SU-DHL-6 (cell line): Measurements from ENCODE around the gene CEP63.

Source experiments
- H2AFZ ChIP-seq: fragments of 200-600 bp; sonication (generic); 2 replicates; pipeline ENCODE4 v1.6.1; 2014; ENCODE audit warnings: low read depth, mild to moderate bottlenecking, moderate library complexity, mixed read lengths, antibody characterized with exemption, low read length; ENCODE audit not compliant: severe bottlenecking
- H3F3A ChIP-seq: fragments of 200-600 bp; shearing (Covaris generic); 2 replicates; pipeline ENCODE4 v1.6.0; 2016; ENCODE audit warnings: antibody characterized with exemption, mild to moderate bottlenecking; ENCODE audit not compliant: insufficient read depth
- H3K27ac ChIP-seq: fragments of 200-600 bp; sonication (generic); 2 replicates; pipeline ENCODE4 v1.5.1; 2016; ENCODE audit warnings: low read depth, mild to moderate bottlenecking, low read length, moderate library complexity, mixed read lengths
- H3K27me3 ChIP-seq: fragments of 200-600 bp; sonication (generic), shearing (Covaris generic); 2 replicates; pipeline ENCODE4 v1.6.0; 2014; ENCODE audit warnings: mild to moderate bottlenecking, low read length
- H3K36me3 ChIP-seq: fragments of 200-600 bp; sonication (generic); 2 replicates; pipeline ENCODE4 v1.6.1; 2014; ENCODE audit warnings: mild to moderate bottlenecking, low read length, mixed read lengths
- H3K4me2 ChIP-seq: fragments of 300-600, 200-600 bp; shearing (Covaris generic), sonication (generic); 2 replicates; pipeline ENCODE4 v1.6.0; 2014; ENCODE audit warnings: low read length, low read depth, mild to moderate bottlenecking; ENCODE audit not compliant: poor library complexity, severe bottlenecking
- H3K4me3 ChIP-seq: fragments of 200-600 bp; sonication (generic); 2 replicates; pipeline ENCODE4 v1.5.1; 2014; ENCODE audit warnings: antibody characterized with exemption, low read length, mild to moderate bottlenecking, mixed read lengths; ENCODE audit not compliant: insufficient read depth, poor library complexity, severe bottlenecking
- H3K79me2 ChIP-seq: fragments of 200-600 bp; sonication (generic); 2 replicates; pipeline ENCODE4 v1.6.1; 2014; ENCODE audit warnings: mild to moderate bottlenecking, low read length, moderate library complexity; ENCODE audit not compliant: insufficient read depth
- H3K9ac ChIP-seq: fragments of 200-600 bp; sonication (generic); 2 replicates; pipeline ENCODE4 v1.7.0; 2014; ENCODE audit warnings: mild to moderate bottlenecking, low read length
- H3K9me2 ChIP-seq: fragments of 200-600 bp; sonication (generic); replicated peaks from 2 replicates; pipeline ENCODE4 v1.6.1; 2014; ENCODE audit warnings: low read length; ENCODE audit not compliant: insufficient read depth
- H3K9me3 ChIP-seq: fragments of 200-600 bp; sonication (generic); 2 replicates; pipeline ENCODE4 v1.6.1; 2014; ENCODE audit warnings: low read length, mixed read lengths; ENCODE audit not compliant: insufficient read depth
- H4K20me1 ChIP-seq: fragments of 200-600 bp; sonication (generic); 2 replicates; pipeline ENCODE4 v1.6.1; 2014; ENCODE audit warnings: low read depth, mild to moderate bottlenecking, antibody characterized with exemption, low read length, moderate library complexity, mixed read lengths
- EZH2phosphoT487 ChIP-seq: fragments of 200-600 bp; sonication (generic), shearing (Covaris generic); conservative IDR thresholded peaks from 2 replicates; pipeline ENCODE4 v1.6.1; 2018; ENCODE audit warnings: mild to moderate bottlenecking, antibody characterized with exemption, low read length, moderate library complexity, mixed read lengths
- TF ChIP-seq, protein P1 (sequence below): fragments of 200-600 bp; sonication (generic); IDR thresholded peaks from one replicate; pipeline ENCODE4 v1.5.1; 2017; ENCODE audit warnings: antibody characterized with exemption, mild to moderate bottlenecking, low read length, moderate library complexity; ENCODE audit not compliant: insufficient read depth, poor library complexity, severe bottlenecking

The CEP63 gene

DNA sequence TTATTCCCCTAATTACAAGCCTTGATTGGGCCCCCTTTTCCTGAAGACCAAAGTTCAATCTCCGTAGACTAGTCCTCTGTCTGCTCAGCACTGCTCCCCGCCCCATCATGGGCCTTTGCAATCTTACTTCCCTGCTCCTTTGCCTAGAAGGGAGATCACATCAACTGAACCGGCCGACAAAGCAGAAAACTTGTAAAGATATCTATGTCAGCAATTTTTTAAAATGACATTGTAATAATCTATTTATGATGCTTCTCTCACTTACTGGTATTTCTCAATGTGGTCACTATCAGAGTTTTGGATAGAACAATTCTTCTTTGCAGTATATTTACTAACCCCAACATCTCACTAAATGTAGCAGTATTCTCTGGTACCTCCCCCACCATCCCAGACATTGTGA is 17.3 kb upstream of the CEP63 start:
- TF ChIP-seq, protein P1, sequence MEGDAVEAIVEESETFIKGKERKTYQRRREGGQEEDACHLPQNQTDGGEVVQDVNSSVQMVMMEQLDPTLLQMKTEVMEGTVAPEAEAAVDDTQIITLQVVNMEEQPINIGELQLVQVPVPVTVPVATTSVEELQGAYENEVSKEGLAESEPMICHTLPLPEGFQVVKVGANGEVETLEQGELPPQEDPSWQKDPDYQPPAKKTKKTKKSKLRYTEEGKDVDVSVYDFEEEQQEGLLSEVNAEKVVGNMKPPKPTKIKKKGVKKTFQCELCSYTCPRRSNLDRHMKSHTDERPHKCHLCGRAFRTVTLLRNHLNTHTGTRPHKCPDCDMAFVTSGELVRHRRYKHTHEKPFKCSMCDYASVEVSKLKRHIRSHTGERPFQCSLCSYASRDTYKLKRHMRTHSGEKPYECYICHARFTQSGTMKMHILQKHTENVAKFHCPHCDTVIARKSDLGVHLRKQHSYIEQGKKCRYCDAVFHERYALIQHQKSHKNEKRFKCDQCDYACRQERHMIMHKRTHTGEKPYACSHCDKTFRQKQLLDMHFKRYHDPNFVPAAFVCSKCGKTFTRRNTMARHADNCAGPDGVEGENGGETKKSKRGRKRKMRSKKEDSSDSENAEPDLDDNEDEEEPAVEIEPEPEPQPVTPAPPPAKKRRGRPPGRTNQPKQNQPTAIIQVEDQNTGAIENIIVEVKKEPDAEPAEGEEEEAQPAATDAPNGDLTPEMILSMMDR = no peak
- no peak for TF ChIP-seq EZH2phosphoT487

DNA sequence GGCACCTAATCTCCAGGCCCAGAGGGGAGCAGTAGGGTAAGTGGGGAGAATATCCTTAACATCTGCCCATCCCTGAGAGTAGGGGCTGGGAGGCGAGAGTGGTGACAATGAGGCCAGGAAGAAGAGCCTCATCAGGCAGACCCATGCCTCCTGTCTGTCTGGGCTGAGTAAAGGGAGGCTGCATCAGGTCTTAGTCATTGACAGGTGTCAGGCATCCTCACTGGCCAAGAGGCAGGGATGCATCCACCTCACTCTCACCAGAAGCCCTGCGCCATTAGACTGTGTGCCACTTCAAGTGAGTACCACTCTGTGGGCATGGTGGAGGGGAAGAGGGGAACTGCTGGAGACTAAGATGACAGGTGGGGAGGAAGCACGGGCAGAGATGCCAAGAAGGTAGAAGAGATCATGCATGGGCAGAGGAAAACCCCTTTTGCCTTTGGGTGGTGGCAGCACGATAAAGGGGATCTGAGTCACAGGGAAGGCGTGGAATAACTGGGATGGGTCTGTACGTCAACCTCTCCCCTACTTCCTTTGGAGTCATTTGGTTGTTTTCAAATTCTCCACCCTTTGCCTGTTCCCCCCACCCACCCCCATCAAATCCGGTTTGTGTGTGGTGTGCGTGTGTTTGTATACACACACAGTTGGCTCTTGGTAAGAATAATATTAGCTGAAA is 14.2 kb upstream of the CEP63 start:
- Histone ChIP-seq H3K79me2 (no peaks in the 10 kb centered on the region), H3K36me3 (no peaks in the 10 kb centered on the region), H2AFZ (no peak overlapping the region), H3K9me3 (no peaks in the 10 kb centered on the region), H3K9me2 (no peaks in the 10 kb centered on the region), H3K27ac (no peak overlapping the region), H4K20me1 (no peaks in the 10 kb centered on the region), H3K27me3 (no peaks in the 10 kb centered on the region), H3K9ac (no peak overlapping the region), H3F3A (no peaks in the 10 kb centered on the region), H3K4me2 (no peak overlapping the region), H3K4me3 (no peak overlapping the region)
- TF ChIP-seq EZH2phosphoT487 = no peak
- TF ChIP-seq, protein P1 = no peak

More for the DNA sequence above, 17.3 kb upstream of the CEP63 start:
- H3K9me3 ChIP-seq = no peaks in the 10 kb centered on the region
- H3K9ac ChIP-seq = no peak overlapping the region
- no peaks in the 10 kb centered on the region for H3K36me3 ChIP-seq
- H3K4me3 ChIP-seq = no peak overlapping the region
- no peak overlapping the region for H2AFZ ChIP-seq
- no peaks in the 10 kb centered on the region for H3K9me2 ChIP-seq
- no peaks in the 10 kb centered on the region for H3K79me2 ChIP-seq
- H3K27me3 ChIP-seq = no peaks in the 10 kb centered on the region
- no peak overlapping the region for H3K4me2 ChIP-seq
- H3F3A ChIP-seq = no peaks in the 10 kb centered on the region
- no peak overlapping the region for H3K27ac ChIP-seq
- no peaks in the 10 kb centered on the region for H4K20me1 ChIP-seq

DNA sequence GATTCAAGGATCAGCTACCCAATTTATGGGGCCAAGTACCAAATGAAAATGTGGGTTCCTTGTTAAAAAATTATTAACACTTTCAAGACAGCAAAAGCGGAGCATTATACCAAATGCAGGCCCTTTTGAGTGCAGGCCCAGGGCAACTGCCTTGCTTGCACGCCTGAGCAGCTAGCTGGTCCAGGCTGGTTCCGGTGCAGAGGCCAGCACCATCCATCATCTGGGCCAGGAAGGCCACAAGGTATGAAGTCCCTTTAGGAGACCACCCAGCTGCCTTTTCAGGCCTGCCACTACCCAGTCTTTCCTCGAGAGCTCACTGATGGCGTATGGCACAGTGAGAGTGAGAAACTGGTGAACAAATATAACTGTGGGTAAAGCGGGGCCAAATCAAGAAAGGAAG is 13.0 kb upstream of the CEP63 start:
- Histone ChIP-seq H3K79me2 (no peaks in the 10 kb centered on the region), H3F3A (no peaks in the 10 kb centered on the region), H3K4me2 (no peak overlapping the region), H3K27me3 (no peaks in the 10 kb centered on the region), H3K36me3 (peaks cover 7% of the 10 kb centered on the region; the same call in 1 of the 2 replicates), H4K20me1 (no peaks in the 10 kb centered on the region), H2AFZ (no peak overlapping the region), H3K9ac (no peak overlapping the region), H3K4me3 (no peak overlapping the region), H3K9me2 (no peaks in the 10 kb centered on the region), H3K9me3 (no peaks in the 10 kb centered on the region), H3K27ac (no peak overlapping the region)
- TF ChIP-seq EZH2phosphoT487 = no peak
- TF ChIP-seq, protein P1 = no peak
